KG1 (cell line): ENCODE measurements around the gene CCAR1.
A peak's percentile ranks its signal among the peaks of the same experiment; 100 is the strongest.
"Not testable (repeated sequence)": the region's sequence is repeated elsewhere in the genome, so short reads cannot be mapped to it uniquely, and the experiment has no call there.

Experiments
- DNase-seq: peaks from one replicate; lab custom pipeline; 2025; lab: John Stamatoyannopoulos, UW

Gene CCAR1

GRCh38 chr10:68720793-68721672 lies at the start of gene CCAR1:
TSS of gene CCAR1 (plus strand) at chr10:68721239. CDS start at chr10:68722505, 1,266 bp downstream.
- peak; percentile 94 for DNase-seq

- DNase-seq, result no peak
Measured at GRCh38 chr10:68684413-68684812, 36.6 kb upstream of the CCAR1 start.

GRCh38 chr10:68696018-68696417 lies 25.0 kb upstream of the CCAR1 start:
- DNase-seq, result no peak

- DNase-seq, result no peak
Measured at GRCh38 chr10:68697106-68697505, 23.9 kb upstream of the CCAR1 start.

- DNase-seq, result no peak
Measured at GRCh38 chr10:68700197-68700596, 20.8 kb upstream of the CCAR1 start.

- no peak for DNase-seq
Measured at GRCh38 chr10:68705548-68705947, 15.5 kb upstream of the CCAR1 start.

GRCh38 chr10:68708987-68709386 lies 12.1 kb upstream of the CCAR1 start:
- not testable (repeated sequence) for DNase-seq

GRCh38 chr10:68713065-68713464 lies 8.0 kb upstream of the CCAR1 start:
- not testable (repeated sequence) for DNase-seq

- DNase-seq, result no peak
Measured at GRCh38 chr10:68717435-68717834, 3.6 kb upstream of the CCAR1 start.

- no peak for DNase-seq
Measured at GRCh38 chr10:68721673-68722335, 765 bp downstream of the CCAR1 start.

- DNase-seq, result no peak
Measured at GRCh38 chr10:68725016-68725415, 4.0 kb downstream of the CCAR1 start.

GRCh38 chr10:68727146-68727545 lies 6.1 kb downstream of the CCAR1 start:
- no peak for DNase-seq

GRCh38 chr10:68732651-68733050 lies 11.6 kb downstream of the CCAR1 start:
- no peak for DNase-seq

GRCh38 chr10:68734349-68734748 lies 13.3 kb downstream of the CCAR1 start:
- DNase-seq, result no peak

- DNase-seq, result no peak
Measured at GRCh38 chr10:68735119-68735518, 14.1 kb downstream of the CCAR1 start.

- DNase-seq, result not testable (repeated sequence)
Measured at GRCh38 chr10:68735739-68736138, 14.7 kb downstream of the CCAR1 start.

- not testable (repeated sequence) for DNase-seq
Measured at GRCh38 chr10:68740676-68741075, 19.6 kb downstream of the CCAR1 start.

GRCh38 chr10:68742397-68742796 lies 21.4 kb downstream of the CCAR1 start:
- DNase-seq, result no peak

- no peak for DNase-seq
Measured at GRCh38 chr10:68752711-68753350, 31.8 kb downstream of the CCAR1 start.

GRCh38 chr10:68756246-68756645 lies 35.2 kb downstream of the CCAR1 start:
- no peak for DNase-seq

- no peak for DNase-seq
Measured at GRCh38 chr10:68756766-68757165, 35.7 kb downstream of the CCAR1 start.

- DNase-seq, result no peak
Measured at GRCh38 chr10:68759223-68759863, 38.3 kb downstream of the CCAR1 start.
